ENCODE results near the gene AAMDC.

DNA sequence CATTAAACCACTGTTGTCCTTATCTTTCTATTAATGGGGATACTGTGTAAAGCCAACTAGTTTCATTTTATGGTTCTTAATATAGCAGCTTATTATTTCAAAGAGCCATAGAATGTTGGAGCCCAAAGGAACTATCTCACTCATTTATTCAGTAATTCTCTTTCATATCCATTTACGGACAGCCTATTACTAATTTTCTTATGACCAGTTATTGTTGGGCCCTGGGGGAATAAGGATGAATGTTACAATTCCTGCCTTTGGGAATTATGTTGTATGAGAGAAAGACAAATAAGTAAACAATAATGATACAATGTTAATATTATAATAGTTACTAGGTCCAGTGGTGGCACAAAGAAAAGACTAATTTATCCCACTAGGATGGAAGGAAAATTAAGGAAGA lies 52.4 kb downstream of the AAMDC start:
- TF ChIP-seq, protein P1, sequence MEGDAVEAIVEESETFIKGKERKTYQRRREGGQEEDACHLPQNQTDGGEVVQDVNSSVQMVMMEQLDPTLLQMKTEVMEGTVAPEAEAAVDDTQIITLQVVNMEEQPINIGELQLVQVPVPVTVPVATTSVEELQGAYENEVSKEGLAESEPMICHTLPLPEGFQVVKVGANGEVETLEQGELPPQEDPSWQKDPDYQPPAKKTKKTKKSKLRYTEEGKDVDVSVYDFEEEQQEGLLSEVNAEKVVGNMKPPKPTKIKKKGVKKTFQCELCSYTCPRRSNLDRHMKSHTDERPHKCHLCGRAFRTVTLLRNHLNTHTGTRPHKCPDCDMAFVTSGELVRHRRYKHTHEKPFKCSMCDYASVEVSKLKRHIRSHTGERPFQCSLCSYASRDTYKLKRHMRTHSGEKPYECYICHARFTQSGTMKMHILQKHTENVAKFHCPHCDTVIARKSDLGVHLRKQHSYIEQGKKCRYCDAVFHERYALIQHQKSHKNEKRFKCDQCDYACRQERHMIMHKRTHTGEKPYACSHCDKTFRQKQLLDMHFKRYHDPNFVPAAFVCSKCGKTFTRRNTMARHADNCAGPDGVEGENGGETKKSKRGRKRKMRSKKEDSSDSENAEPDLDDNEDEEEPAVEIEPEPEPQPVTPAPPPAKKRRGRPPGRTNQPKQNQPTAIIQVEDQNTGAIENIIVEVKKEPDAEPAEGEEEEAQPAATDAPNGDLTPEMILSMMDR (IDR thresholded peaks at IDR 0.05) = no peak
- no peak for TF ChIP-seq POLR2AphosphoS5 (IDR thresholded peaks at IDR 0.05)
- TF ChIP-seq EP300 (IDR thresholded peaks at IDR 0.05) = no peak
